ENCODE results near the gene IFIH1.

The IFIH1 gene

DNA sequence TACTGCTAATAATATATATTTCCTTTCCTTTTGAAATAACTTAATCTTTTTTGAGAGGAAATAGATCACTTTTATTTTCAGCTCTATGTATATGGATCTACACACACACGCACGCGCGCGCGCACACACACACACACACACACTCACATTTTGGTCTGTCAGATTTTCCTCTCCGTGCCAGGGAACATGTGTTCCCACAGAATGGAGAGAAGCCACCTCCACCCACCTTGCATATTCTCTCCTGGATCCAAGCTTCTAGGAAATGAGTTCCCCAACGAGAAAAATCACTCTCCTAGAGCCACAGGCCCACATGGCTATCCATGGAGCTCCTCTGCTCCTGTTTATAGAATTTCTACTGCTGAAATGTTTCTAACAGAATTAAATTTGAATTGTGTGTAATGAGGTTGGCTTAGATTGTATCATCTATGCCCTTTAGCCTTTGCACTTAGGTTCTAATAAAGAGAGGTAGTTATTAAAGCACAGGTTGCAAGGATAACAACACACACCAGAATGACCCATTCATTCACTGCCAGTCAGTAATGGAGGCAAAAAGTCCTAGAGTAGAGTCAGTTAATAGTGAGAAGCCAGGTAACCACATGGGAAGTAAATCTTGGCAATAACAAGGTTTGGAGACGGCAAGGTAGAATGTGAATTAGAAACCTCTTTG, 19.7 kb downstream of the IFIH1 start:
- peaks cover 6% of the 10 kb centered on the region for H3K36me3 Mint-ChIP-seq
- no peaks in the 10 kb centered on the region for H3K27me3 Mint-ChIP-seq
- no peaks in the 10 kb centered on the region for H3K9me3 Mint-ChIP-seq
- peaks cover 8% of the 10 kb centered on the region for H3K4me1 Mint-ChIP-seq
- H3K27ac Mint-ChIP-seq, result no peak overlapping the region
- H3K4me3 Mint-ChIP-seq, result no peak overlapping the region
- DNase-seq (ENCODE audit: low spot score in 2 of 2) (no peak), ATAC-seq (ENCODE audit: low read depth) (no peak)

DNA sequence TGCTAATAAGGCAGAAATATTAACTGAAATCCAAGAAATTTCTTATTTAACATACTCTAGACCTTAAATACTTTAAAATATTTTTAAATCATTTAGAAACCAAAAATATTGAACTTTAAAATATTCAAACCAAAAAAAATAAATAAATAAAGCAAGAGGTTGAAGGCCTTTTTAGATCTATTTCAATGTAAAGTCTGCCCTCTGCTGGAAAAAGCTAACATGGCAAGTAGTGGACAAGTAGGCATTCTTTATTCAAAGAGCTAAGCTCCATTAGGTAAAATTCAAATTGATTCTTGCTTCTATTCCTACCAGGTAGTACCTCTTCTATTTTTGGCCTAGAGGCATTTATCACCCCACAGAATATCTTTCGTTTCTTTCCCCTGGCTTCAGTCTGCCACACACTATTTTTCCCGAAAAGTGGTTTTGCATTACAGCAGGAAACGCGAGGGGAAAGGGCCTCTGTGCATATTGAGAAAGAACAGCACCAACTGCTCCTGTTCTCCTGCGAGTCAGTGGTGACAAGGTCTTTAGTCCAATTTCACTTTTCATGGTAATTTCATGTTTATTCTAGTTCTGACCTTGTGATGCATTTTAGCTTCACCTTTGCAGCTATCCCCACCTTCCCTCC, 20.4 kb downstream of the IFIH1 start:
- H3K4me1 Mint-ChIP-seq, result peaks cover 6% of the 10 kb centered on the region
- H3K36me3 Mint-ChIP-seq, result peaks cover 4% of the 10 kb centered on the region
- H3K9me3 Mint-ChIP-seq, result no peaks in the 10 kb centered on the region
- H3K27ac Mint-ChIP-seq, result no peak overlapping the region
- ATAC-seq (ENCODE audit: low read depth) (peak; percentile 53), DNase-seq (ENCODE audit: low spot score in 2 of 2) (peak; percentile 61 to 63)
- no peaks in the 10 kb centered on the region for H3K27me3 Mint-ChIP-seq
- no peak overlapping the region for H3K4me3 Mint-ChIP-seq

DNA sequence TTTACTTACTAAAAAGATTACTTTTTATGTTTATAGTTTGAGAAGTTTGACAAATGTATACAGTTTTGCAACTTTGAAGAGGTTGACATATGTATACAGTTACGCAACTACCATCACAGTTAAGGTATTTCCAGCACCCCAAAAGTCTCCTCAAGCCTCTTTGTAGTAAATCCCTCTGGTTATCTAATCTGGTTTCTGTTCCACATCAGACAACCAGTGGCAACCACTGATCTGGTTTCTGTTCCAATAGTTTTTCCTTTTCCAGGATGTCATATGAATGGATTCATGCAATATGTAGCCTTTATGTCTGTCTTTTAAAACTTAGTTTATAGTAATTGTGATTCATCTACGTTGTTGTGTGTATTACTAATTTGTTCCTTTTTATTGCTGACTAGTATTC, 23.5 kb downstream of the IFIH1 start:
- no peak for DNase-seq (ENCODE audit: low spot score in 2 of 2)
- Mint-ChIP-seq H3K4me1 (peaks cover 3% of the 10 kb centered on the region), H3K27me3 (no peaks in the 10 kb centered on the region), H3K4me3 (no peak overlapping the region), H3K36me3 (peaks cover 6% of the 10 kb centered on the region), H3K9me3 (no peaks in the 10 kb centered on the region), H3K27ac (no peak overlapping the region)
- ATAC-seq (ENCODE audit: low read depth), result no peak

DNA sequence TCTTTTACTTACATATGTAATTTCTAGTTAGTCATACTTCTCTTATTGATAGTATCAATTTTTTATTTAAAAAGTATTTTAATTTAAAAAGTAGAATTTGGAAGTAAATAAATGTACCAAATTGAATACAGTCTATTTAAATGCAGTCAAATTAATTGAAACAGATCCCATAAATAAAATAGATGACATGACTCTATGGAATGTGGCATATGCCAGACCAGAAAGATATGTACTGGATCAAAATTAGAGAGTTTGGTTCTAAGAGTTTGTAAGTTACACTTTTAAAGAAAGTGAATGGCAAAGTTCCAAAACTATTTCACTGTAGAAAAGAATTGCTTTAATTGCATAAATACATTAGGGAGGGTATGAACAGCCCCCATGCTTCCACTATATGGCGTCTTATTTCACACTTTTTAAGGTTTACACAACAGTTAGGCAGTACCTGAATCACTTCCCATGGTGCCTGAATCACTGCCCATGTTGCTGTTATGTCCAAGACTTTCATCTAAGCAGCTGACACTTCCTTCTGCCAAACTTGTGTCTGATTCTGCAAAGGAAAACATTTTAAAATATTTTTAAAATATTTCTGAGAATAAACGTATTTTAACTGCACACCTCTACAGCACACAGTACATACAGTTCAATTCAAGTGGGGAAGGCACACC, 25.2 kb downstream of the IFIH1 start:
- H3K36me3 Mint-ChIP-seq, result peaks cover 6% of the 10 kb centered on the region
- no peaks in the 10 kb centered on the region for H3K27me3 Mint-ChIP-seq
- H3K4me3 Mint-ChIP-seq, result no peak overlapping the region
- peaks cover 3% of the 10 kb centered on the region for H3K4me1 Mint-ChIP-seq
- DNase-seq (ENCODE audit: low spot score in 2 of 2), result no peak
- no peaks in the 10 kb centered on the region for H3K9me3 Mint-ChIP-seq
- ATAC-seq (ENCODE audit: low read depth), result no peak
- H3K27ac Mint-ChIP-seq, result no peak overlapping the region

DNA sequence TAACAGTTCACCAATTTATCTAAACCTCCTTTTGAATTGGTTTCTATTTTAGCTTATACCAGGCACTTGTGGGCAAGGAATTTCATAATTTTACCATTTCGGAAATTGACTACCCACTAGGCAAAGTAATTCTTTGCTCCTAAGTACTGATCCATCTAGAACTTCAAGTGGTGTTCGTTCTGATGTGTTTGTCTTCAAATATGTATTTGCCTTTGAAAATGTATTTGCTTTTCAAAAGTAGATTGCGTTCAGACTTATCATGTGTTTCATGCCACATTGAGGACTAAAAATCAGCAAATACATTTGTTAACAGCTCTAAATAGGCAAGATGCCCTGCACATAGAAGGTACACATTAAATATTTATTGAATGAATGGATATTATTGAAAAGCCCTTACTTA, 26.7 kb downstream of the IFIH1 start:
- Mint-ChIP-seq H3K27me3 (no peaks in the 10 kb centered on the region), H3K4me1 (peaks cover 3% of the 10 kb centered on the region), H3K4me3 (no peak overlapping the region), H3K9me3 (no peaks in the 10 kb centered on the region), H3K27ac (no peak overlapping the region), H3K36me3 (peaks cover 8% of the 10 kb centered on the region)
- DNase-seq (ENCODE audit: low spot score in 2 of 2) (no peak), ATAC-seq (ENCODE audit: low read depth) (no peak)

DNA sequence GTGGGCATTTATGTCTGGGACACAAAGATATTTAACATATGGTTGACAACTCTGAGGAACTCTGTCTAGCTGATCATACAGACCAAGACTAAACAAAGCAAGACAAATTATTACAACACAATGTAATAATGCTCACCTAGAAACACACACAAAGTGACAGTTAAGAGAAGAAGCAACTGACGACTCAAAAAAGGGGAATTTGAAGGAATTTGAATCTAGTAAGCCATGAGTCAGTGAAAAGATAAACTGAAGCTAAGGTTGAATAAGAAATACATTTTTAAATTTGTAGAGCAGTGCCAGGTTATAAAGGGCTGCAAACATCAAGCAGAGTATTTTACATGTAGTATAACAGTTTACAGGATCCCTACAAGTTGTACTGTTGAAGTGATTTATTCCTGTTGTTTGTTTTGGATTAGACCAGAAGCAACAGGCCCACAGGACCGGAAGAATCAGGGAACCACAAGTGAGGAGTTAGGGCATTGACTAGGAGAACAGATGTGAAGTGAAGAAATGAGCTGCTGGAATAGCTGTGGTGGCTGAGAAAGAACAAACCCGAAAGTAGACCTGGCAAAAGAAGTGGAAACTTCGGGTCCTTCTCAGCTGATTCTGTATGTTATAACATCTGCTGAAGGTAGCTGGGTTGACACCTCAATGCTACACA, 35.6 kb downstream of the IFIH1 start:
- Mint-ChIP-seq H3K4me3 (no peak overlapping the region), H3K27me3 (no peaks in the 10 kb centered on the region), H3K36me3 (peaks cover 37% of the 10 kb centered on the region), H3K9me3 (no peaks in the 10 kb centered on the region), H3K4me1 (peaks cover 2% of the 10 kb centered on the region), H3K27ac (no peak overlapping the region)
- no peak for ATAC-seq (ENCODE audit: low read depth)
- no peak for DNase-seq (ENCODE audit: low spot score in 2 of 2)

DNA sequence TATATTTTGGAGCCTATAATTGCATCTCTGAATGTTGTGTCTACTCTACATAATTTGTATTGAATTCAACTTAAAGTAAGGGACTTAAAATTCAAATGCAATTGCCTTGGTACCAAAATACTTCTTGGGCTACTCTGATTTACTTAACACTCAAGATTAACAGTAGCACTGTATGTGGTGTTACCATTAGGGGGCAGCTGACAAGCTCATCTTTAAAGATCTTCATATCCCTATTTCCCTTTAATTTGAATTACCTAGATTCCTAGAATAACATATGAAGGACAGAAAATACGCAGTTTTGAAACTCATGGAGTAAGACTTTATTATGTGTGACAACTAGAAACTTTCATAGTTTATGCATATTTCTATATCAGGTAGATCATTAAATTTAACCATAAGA, 37.8 kb downstream of the IFIH1 start:
- H3K9me3 Mint-ChIP-seq, result no peaks in the 10 kb centered on the region
- no peak overlapping the region for H3K4me3 Mint-ChIP-seq
- H3K27me3 Mint-ChIP-seq, result no peaks in the 10 kb centered on the region
- DNase-seq (ENCODE audit: low spot score in 2 of 2) (no peak), ATAC-seq (ENCODE audit: low read depth) (no peak)
- peaks cover 39% of the 10 kb centered on the region for H3K36me3 Mint-ChIP-seq
- H3K27ac Mint-ChIP-seq, result no peak overlapping the region
- H3K4me1 Mint-ChIP-seq, result no peaks in the 10 kb centered on the region

DNA sequence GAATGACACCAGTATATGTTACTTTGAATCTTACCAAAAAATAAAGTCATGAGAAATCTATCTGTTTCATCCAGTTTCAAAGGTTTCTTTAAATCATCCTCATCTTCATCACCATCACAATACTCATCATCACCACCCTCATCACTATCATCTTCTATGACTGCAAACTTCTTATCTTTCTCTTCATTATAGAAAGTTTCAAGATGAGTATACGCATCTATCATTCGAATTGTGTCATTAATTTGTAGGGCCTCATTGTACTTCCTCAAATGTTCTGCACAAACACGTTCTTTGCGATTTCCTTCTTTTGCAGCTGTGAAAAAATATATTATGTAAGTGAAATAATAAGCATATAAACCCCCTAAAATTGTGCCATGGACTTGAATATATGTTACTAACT, 41.1 kb downstream of the IFIH1 start:
- DNase-seq (ENCODE audit: low spot score in 2 of 2), result no peak
- H3K27me3 Mint-ChIP-seq, result no peaks in the 10 kb centered on the region
- H3K4me3 Mint-ChIP-seq, result no peak overlapping the region
- no peak overlapping the region for H3K27ac Mint-ChIP-seq
- ATAC-seq (ENCODE audit: low read depth), result no peak
- no peaks in the 10 kb centered on the region for H3K4me1 Mint-ChIP-seq
- no peaks in the 10 kb centered on the region for H3K9me3 Mint-ChIP-seq
- peaks cover 36% of the 10 kb centered on the region for H3K36me3 Mint-ChIP-seq

DNA sequence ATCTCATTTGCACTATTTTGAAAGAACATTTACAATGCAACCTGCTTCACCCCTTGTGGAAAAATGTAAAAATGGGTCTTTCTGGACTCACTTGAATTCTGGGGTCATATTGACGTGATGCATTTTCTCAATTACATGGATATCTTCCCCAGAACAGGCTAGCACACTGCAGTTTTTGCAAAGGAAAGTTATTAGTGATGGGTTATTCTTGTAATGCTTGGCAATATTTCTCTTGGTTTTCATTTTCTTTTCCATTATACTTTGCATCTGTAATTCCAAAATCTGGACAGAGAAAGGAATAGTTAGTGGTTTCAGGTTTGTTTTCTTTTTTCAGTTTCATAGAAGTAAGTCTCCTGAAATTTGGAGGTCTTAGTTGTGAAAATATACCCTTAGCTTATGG, 50.5 kb downstream of the IFIH1 start:
- ATAC-seq (ENCODE audit: low read depth), result no peak

DNA sequence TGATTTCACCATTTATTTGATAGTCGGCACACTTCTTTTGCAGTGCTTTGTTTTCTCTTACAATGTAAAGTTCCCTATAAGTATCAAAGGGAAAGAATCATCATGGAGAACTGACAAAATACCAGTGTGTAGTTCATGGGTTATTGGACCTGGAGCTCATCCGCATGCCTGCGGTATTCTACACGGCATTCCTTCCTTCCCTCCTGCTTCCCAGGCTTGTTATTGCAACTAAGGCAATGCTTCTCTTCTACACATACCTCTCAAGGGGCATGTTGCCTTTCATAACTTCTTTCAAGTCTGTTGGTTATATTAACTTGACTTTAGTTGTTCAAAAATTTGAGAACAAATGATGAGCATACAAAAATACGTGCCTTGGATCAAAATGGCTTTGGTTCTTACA, 51.0 kb downstream of the IFIH1 start:
- Mint-ChIP-seq H3K27ac (no peak overlapping the region), H3K36me3 (peaks cover 41% of the 10 kb centered on the region), H3K4me1 (no peaks in the 10 kb centered on the region), H3K9me3 (no peaks in the 10 kb centered on the region), H3K4me3 (no peak overlapping the region), H3K27me3 (no peaks in the 10 kb centered on the region)
- DNase-seq (ENCODE audit: low spot score in 2 of 2) (no peak), ATAC-seq (ENCODE audit: low read depth) (no peak)

More for the DNA sequence above, 50.5 kb downstream of the IFIH1 start:
- Mint-ChIP-seq H3K4me1 (no peaks in the 10 kb centered on the region), H3K4me3 (no peak overlapping the region), H3K27ac (no peak overlapping the region), H3K36me3 (peaks cover 42% of the 10 kb centered on the region), H3K27me3 (no peaks in the 10 kb centered on the region), H3K9me3 (no peaks in the 10 kb centered on the region)
- DNase-seq (ENCODE audit: low spot score in 2 of 2), result no peak

DNA sequence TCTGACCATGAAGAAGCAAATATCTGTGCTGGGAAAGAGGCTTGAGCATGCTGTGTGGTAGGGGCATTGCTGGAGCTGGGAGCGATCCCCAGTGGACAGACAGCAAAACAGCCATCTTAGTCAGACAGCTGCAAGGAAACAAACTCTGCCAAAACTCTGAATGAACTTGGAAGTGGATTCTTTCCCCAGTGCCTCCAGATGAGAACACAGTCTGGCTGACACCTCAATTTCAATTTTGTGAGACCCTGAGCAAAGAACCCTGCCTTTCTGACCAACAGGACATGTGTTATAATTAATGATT, 52.1 kb downstream of the IFIH1 start:
- Mint-ChIP-seq H3K4me1 (peaks cover 3% of the 10 kb centered on the region), H3K27ac (no peak overlapping the region), H3K9me3 (no peaks in the 10 kb centered on the region), H3K36me3 (peaks cover 35% of the 10 kb centered on the region), H3K27me3 (no peaks in the 10 kb centered on the region), H3K4me3 (no peak overlapping the region)
- DNase-seq (ENCODE audit: low spot score in 2 of 2) (no peak), ATAC-seq (ENCODE audit: low read depth) (no peak)

DNA sequence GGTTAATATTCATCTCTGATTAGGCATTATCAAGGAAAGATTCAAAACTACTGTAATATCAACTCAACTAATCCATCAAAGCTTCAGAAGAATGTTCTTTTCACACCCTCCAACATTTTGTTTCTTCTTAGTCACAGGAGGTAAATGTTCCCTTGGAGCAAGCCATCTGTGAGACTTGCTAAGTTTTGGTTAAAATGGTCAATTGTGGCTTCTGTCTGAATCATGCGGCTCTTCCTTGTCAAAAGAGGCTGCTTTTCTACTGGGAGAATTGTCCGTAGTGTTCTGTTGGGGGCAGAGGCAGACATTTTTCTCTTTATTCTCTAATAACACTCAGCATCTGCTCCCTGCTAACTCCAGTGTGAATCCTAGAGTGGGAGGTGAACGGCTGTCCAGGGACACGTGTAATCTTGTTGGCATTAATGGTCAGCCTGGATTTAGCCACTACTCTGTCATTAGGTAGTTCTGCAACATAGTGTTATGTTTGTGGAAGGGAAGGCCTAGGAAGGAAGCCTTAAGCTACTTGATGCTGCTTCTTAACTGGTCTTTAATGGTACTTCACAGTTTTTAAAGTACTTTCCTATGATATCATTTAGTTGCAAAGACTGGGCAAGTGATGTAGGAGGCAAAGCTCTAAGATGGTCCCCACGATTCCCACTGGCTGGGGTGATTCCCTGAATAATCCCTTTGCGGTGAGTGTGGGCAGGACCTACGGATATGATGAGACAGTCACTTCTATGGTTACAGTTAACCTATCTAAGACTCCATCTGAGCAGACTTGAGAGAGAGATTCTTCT, 52.6 kb downstream of the IFIH1 start:
- Mint-ChIP-seq H3K9me3 (no peaks in the 10 kb centered on the region), H3K36me3 (peaks cover 31% of the 10 kb centered on the region), H3K27ac (no peak overlapping the region), H3K4me3 (no peak overlapping the region), H3K27me3 (no peaks in the 10 kb centered on the region), H3K4me1 (peaks cover 7% of the 10 kb centered on the region)
- DNase-seq (ENCODE audit: low spot score in 2 of 2) (no peak), ATAC-seq (ENCODE audit: low read depth) (no peak)

DNA sequence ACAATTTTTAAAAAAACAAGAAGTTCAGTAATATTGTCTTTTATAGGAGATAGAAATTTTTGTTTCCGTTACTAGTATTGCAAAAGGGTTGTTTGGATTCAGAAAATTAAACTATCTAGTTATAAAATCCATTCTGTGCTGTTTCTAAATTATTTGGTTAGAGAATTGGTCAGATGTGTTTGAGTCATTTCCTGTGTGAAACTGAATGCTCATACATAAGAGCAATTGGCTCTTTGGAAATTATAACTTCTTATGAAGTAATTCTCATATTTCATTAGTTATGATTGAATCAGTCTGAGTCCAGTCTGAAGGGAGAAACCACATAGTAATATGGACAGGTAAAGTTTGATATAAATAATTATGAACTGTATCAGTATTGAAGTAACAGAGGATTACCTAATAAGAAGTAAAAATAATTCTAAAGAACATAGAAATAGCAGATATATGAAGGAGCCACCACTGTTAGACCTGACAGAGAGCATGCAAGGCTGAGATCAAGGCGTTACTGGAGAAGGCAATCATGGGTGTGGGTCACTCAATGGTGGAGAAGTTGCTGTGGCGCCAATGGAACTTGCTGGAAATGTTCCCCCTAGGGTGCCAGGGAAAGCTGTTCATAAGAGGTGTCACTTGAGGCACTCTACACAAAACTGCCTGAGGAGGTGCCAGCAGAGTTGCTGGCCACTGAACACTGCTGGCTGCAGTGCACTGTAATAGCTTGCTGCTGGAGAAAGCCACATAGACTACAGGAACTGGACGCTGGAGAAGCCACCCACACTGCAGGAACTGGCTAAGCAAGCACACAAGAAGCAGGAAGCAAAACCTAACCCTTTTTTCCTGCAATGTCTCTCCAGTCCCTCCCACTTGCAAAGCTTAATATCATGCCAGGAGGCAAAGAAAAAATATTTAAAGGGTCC, 57.2 kb downstream of the IFIH1 start:
- Mint-ChIP-seq H3K4me1 (peaks cover 7% of the 10 kb centered on the region), H3K27ac (no peak overlapping the region), H3K27me3 (no peaks in the 10 kb centered on the region), H3K36me3 (peaks cover 14% of the 10 kb centered on the region), H3K9me3 (no peaks in the 10 kb centered on the region), H3K4me3 (no peak overlapping the region)
- ATAC-seq (ENCODE audit: low read depth) (peak; percentile 29), DNase-seq (ENCODE audit: low spot score in 2 of 2) (no peak)

Measured in memory B cell (primary cell).